Stimulated activated CD4-positive, alpha-beta T cell treated with anti-CD3 and anti-CD28 coated beads, Interleukin-12 subunit alpha, Interleukin-12 subunit beta, amount 100 ng/mL, for 24 hours (primary cell): ENCODE measurements around the gene GGA2.
"Not testable (repeated sequence)": the region's sequence is repeated elsewhere in the genome, so short reads cannot be mapped to it uniquely, and the experiment has no call there.

Experiments
- DNase-seq, 2 experiments: peaks; one replicate each; pipeline ENCODE4 v3.0.0-alpha.2; 2020; ENCODE audit warnings: low read depth in 2 of 2

Gene GGA2

DNA sequence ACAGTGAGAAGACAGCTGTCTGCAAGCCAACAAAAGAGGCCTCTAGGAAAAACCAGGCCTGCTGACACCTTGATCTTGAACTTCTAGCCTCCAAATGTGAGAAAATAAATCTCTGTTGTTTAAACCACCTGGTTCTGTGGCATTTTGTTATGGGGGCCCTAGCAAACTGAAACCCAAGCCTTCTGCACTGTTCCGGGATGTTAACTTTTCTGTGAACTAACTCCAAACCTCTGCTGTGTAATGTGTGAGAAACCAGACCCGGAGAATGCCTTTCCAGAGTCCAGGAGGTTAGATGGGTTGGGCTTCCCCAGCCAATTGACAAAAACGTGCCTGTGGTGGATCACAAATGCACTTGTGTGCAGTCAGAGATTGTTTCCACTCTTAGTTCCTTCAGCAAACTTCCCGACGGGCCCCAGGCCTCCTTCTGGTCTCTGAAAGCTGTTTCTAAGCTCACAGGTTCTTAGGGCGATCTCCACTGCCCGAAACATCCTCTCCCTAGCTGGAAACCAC is 13.6 kb upstream of the GGA2 start:
- no peak for DNase-seq

GRCh38 chr16:23523321-23523720 is 13.0 kb upstream of the GGA2 start:
- DNase-seq = no peak

GRCh38 chr16:23521965-23522364 is 11.7 kb upstream of the GGA2 start:
- no peak for DNase-seq

GRCh38 chr16:23521037-23521743 is 10.9 kb upstream of the GGA2 start:
- DNase-seq = no peak

- no peak for DNase-seq
Measured at GRCh38 chr16:23520500-23520899, 10.2 kb upstream of the GGA2 start.

DNA sequence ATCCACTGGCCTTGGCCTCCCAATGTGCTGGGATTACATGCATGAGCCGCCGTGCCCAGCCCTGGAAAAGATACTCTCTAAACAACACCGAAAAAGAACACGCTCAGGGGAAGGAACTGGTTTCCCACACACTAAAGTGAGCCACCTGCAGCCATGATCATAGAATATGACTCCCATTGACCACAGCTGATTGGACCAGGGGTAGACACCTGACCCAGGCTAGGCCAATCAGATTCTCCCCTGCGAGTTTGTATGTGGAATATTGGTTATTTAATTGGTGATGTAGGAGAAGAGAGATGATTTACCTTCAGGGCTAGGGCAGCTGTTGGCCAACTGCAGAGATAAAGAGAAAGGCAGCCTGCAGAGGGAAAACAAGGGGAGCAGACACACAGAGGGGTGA is 9.0 kb upstream of the GGA2 start:
- no peak for DNase-seq

- DNase-seq = no peak
Measured at GRCh38 chr16:23518435-23518891, 8.2 kb upstream of the GGA2 start.

- DNase-seq = no peak
Measured at GRCh38 chr16:23516366-23517137, 6.3 kb upstream of the GGA2 start.

DNA sequence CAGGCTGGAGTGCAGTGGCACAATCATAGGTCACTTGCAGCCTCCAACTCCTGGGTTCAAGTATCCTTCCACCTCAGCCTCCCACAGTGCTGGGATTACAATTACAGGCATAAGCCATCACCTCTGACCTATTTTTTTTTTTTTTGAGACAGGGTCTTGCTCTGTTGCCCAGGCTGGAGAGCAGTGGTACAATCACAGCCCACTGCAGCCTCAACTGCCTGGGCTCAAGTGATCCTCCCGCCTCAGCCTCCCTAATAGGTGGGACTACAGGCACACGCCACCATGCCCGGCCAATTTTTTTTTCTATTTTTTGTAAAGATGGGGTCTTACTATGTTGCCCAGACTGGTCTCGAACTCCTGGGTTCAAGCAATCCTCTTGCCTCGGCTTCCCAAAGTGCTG is 5.6 kb upstream of the GGA2 start:
- DNase-seq = no peak

DNA sequence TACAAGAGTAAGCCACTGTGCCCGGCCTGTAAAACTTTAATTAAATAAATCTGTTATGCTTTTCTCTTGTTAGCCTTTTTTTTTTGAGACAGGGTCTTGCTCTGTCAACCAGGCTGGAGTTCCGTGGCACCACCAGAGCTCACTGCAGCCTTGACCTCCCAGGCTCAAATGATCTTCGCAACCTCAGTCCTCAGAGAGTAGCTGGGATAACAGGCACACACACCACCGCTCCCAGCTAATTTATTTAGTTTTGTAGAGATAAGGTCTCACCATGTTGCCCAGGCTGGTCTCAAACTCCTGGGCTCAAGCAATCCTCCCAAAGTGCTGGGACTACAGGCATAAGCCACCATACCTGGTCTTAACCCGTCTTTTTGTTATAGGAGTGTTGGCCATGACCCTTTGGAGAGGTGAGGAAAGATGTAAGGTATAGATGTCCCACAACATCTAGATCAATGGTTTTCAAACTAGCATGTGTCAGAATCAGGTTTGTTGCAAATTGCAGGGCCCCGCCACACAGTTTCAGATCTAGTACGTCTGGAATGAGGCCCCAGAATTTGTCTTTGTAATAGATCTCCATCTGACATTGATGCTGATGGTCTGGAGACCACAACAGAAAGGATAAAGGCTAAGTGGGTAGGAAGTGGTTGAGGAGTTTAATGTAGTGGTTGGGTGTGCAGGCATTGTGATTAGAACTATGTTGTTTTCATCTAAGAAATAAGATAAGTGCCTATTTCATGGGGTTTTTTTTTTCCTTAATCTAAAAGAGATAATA is 4.3 kb upstream of the GGA2 start:
- no peak for DNase-seq

DNA sequence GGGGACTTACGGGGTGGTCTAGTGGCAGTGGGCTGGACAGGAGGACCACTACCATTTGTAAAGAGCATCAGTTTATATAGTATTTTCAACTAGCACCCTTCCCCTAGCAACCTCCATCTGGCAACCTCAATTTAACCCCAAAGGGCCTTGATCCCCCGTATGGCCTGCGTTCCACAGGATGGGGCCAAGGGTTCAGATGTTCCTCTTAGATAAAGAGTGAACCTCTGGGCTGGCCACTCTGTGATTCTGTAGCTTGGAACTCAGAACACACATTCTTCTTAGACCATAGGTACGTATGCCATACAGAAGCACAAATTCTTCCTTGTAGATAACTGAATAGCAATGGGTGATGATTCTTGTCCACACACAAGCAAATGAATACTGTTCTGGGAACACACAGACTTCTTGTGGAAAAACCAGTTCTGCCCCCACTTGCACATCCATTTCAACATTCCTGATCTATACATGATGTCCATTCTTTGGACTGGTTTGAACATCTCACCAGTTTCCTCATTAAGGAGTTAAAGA is 1.9 kb upstream of the GGA2 start:
- DNase-seq = no peak

DNA sequence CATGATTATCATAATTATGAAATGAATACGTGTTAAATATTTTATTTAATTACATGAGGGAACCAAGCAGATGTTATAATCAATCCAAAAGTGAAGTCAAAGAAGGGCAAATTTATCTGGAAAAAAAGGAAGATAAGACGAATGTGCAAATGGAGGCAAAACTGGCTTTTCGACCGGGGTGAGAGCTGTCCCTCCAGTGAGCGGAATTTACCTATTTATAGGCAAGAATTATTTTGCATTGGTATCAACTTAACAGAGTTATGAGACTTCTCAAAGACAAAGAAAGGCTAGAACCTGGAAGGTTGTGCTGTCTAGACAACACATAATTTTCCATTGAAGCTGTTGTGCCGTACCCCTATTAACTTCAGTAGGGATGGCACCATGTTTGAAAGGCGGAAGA is 1.4 kb upstream of the GGA2 start:
- DNase-seq = no peak

GRCh38 chr16:23510915-23511270 is 599 bp upstream of the GGA2 start:
- DNase-seq = not testable (repeated sequence)

DNA sequence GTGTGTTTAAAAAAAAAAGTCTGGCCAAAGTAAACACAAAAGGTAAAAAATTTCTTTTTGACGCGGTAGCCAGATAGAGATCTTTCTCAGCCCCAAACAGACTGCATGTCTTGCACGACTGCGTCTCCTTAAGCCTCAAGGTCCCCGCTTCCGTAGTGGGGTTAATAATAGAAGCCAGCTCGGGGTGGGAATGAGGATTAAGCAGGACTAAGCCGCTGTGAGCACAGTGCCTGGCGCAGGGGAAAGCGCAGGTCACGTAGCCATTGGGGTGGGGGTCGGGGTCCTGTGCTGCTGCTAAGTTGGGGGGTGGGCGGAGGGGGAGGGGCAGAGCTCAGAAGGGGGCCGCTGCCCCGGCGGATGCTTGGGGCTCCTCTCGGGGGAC is 521 bp downstream of the GGA2 start:
- DNase-seq = peak in 1 of 2 experiments; percentile 10

DNA sequence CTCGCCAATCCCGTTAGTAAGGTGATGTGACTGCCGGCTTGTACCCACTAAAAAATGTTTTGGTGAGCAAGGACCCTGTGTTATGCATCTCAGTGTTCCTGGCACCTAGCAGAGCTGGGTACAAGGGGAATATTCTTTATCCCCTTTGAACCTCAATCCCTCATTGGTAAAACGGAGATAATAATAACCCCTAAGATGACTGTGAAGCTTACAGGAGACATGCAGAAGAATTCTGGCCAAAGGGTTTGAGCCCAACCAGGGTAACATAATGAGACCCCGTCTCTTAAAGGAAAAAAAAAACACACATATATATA is 896 bp downstream of the GGA2 start:
- DNase-seq = no peak

DNA sequence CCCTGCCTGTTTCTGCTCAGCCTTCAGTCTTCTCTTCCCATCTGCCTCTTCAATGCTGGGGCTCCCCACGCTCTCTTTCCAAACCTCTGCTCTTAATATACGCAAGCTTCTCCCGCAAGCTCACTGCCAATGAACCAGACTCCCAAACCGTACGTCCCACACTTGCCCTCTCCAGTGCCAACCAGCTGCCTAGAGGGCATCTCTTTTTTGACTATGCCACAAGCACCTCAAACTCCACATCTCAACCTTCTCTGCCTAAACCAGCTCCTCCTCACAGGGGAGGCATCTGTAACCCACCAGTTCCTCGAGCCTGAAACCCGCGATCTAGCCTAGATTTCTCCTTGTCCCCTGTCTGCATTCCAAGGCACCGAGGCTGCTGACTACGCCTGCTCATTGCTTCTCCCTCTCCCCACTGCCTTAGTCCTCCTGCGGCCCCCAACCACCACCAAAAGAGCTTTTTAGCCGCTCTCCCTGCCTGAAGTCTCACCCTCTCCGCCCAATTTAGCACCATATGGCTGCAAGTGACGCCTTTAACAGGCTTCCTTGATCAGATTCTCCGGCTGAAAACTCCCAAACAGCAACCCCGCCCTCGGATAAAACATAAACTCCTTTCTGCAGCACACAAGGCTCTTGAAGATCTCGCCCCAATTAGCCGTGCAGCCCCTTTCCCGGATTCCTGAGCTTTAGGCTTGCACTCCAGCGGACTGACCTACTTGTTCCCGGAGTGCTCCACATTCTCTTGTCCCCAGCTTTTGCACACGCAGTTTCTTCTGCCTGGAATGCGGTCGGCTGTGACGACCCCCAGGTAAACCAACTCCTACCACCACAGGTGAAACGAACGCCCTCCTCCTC is 1.5 kb downstream of the GGA2 start:
- DNase-seq = no peak

- no peak for DNase-seq
Measured at GRCh38 chr16:23506606-23506994, 3.7 kb downstream of the GGA2 start.

DNA sequence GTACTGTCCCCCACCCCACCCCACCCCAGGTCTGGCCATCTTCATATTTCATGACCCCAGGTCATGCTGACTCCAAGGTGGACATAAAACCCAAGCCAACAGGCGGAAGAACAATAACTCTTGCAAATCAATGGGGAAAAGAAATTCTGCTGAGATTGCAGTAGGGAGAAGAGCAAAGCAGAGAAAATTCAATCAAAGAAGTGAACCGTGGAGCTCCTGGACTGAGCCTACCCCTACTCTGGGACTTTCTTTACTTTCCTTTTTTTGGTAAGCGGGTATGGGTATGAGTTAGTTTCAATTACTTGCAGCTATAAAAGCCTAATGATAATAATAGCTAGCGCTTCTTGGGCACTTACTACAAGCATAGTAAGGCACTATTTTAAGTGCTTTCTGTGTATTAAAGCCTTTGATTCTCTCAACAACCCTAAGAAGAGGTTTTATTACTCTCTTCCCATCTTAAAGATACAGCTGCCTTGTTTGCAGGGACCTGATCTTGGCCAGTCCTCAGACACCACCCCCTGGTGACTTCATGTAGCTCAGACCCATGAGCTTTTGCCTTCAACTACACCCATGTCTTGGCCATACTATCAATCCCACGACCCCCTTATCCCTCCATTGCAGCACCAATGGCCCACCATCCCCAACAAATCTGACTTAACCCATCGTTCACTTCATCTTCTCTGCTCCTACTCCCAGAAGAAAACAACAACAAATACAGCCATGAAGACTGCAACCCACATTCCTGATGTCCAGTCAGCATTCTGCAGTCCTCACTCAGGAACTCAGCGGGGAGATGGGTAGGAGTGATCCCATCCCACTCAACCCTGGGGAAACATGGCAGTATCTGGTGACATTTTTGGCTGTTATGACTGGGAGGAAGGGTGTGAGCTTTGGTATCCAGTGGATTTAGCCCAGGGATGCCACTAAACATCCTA is 4.4 kb downstream of the GGA2 start:
- no peak for DNase-seq

GRCh38 chr16:23505180-23505665 is 5.1 kb downstream of the GGA2 start:
- no peak for DNase-seq
